A549 (cell line): ENCODE data around the gene ERAL1. TPM values are rescaled to one million over a fixed set of nuclear protein-coding genes. Genes with fewer than 3 reads are reported as not detected.
A peak's percentile ranks its signal among the peaks of the same experiment; 100 is the strongest.

ENCODE experiments used
- ATAC-seq, 2 experiments: fragments of 200-7000 bp in 1 of 2; fragments of >200 bp in 1 of 2; cut with Nextera tagmentation in 1 of 2; cut with Tn5 transposase in 1 of 2; 3 replicates each; pipeline versions ENCODE4 v1.8.0 to v1.9.1; 2018 to 2020; ENCODE audit warnings: mild to moderate bottlenecking in 1 of 2, moderate library complexity in 1 of 2
- CTCF ChIA-PET: fragments of 300-600 bp; sonication (Branson Sonifier 250); formaldehyde crosslinking; extraction: SDS; loops from one replicate; lab custom pipeline; 2021; ENCODE audit warnings: antibody characterized with exemption, inconsistent platforms; lab: Yijun Ruan, JAX
- POLR2A ChIA-PET: fragments of 350-600 bp; formaldehyde crosslinking; extraction: SDS; loops from one replicate; lab custom pipeline; 2021; ENCODE audit warnings: antibody characterized with exemption, inconsistent platforms; lab: Yijun Ruan, JAX
- DNase-seq, 2 experiments: peaks; one replicate each; pipeline versions ENCODE4 v3.0.0 to v3.0.0-alpha.2; 2011 to 2016; ENCODE audit warnings: low read depth in 1 of 2, low spot score in 1 of 2
- FAIRE-seq: peaks from 2 replicates; lab custom pipeline; 2011; peaks lifted over from hg19 to GRCh38; lab: Jason Lieb, UNC
- H3K27ac ChIP-seq, 2 experiments: fragments of >200 bp; sonication (Bioruptor Twin); formaldehyde crosslinking; 3 replicates each; pipeline ENCODE4 v1.5.1; 2016 to 2017
- H3K4me1 ChIP-seq: fragments of >200 bp; sonication (Bioruptor Twin); formaldehyde crosslinking; 3 replicates; pipeline ENCODE4 v1.6.1; 2016
- H3K4me2 ChIP-seq: fragments of >200 bp; sonication (Bioruptor Twin); formaldehyde crosslinking; 3 replicates; pipeline ENCODE4 v1.6.1; 2016
- H3K4me3 ChIP-seq: fragments of >200 bp; sonication (Bioruptor Twin); formaldehyde crosslinking; 3 replicates; pipeline ENCODE4 v1.5.1; 2016
- H3K9me3 ChIP-seq: fragments of >200 bp; sonication (Bioruptor Twin); formaldehyde crosslinking; 3 replicates; pipeline ENCODE4 v1.6.1; 2016
- BCL3 ChIP-seq: fragments of >200 bp; sonication (Bioruptor Twin); formaldehyde crosslinking; IDR thresholded peaks from 3 replicates; pipeline ENCODE4 v1.6.1; 2016
- CEBPB ChIP-seq, 2 experiments: fragments of >200 bp in 1 of 2; sonication (Bioruptor Twin) in 1 of 2; formaldehyde crosslinking in 1 of 2; IDR thresholded peaks; 2 replicates each; pipeline ENCODE4 v1.6.1; 2012 to 2016
- E2F6 ChIP-seq: IDR thresholded peaks from 2 replicates; pipeline ENCODE4 v1.6.1; 2012; ENCODE audit warnings: low read depth, borderline replicate concordance
- ELK1 ChIP-seq: fragments of 150-350 bp; IDR thresholded peaks from 2 replicates; pipeline ENCODE4 v1.6.1; 2014; ENCODE audit warnings: low read depth, mild to moderate bottlenecking, low read length
- ESRRA ChIP-seq: fragments of 150-350 bp; IDR thresholded peaks from 2 replicates; pipeline ENCODE4 v1.6.1; 2014; ENCODE audit warnings: mild to moderate bottlenecking, low read length, borderline replicate concordance
- FOSB ChIP-seq: fragments of 250-450 bp; sonication (Bioruptor Pico); IDR thresholded peaks from 2 replicates; pipeline ENCODE4 v1.5.0; 2020; ENCODE audit warnings: mild to moderate bottlenecking, moderate library complexity
- HES2 ChIP-seq: fragments of >200 bp; sonication (Bioruptor Twin); formaldehyde crosslinking; IDR thresholded peaks from 2 replicates; pipeline ENCODE4 v1.6.1; 2016
- HOXA7 ChIP-seq: fragments of 250-450 bp; sonication (Bioruptor Pico); IDR thresholded peaks from 2 replicates; pipeline ENCODE4 v1.5.0; 2020; ENCODE audit warnings: mild to moderate bottlenecking, moderate library complexity
- HOXB5 ChIP-seq: fragments of 250-450 bp; sonication (Bioruptor Pico); IDR thresholded peaks from 2 replicates; pipeline ENCODE4 v1.5.0; 2020; ENCODE audit warnings: mild to moderate bottlenecking, moderate library complexity
- MYC ChIP-seq: IDR thresholded peaks from 2 replicates; pipeline ENCODE4 v1.6.1; 2012; ENCODE audit warnings: mild to moderate bottlenecking, inconsistent platforms, low read length, improper control_type of control experiment, borderline replicate concordance
- RCOR1 ChIP-seq: fragments of 150-350 bp; IDR thresholded peaks from 2 replicates; pipeline ENCODE4 v1.6.1; 2014; ENCODE audit warnings: antibody characterized with exemption, low read length, low read depth
- RNF2 ChIP-seq: fragments of 200-600 bp; sonication (generic); IDR thresholded peaks from 2 replicates; pipeline ENCODE4 v1.6.1; 2016; ENCODE audit warnings: low read depth, mild to moderate bottlenecking, antibody characterized with exemption, moderate library complexity, borderline replicate concordance
- SREBF2 ChIP-seq: fragments of 450-650 bp; IDR thresholded peaks from 2 replicates; pipeline ENCODE4 v1.6.1; 2014; ENCODE audit warnings: mild to moderate bottlenecking, moderate library complexity
- TFCP2L1 ChIP-seq: fragments of 250-450 bp; sonication (Bioruptor Pico); IDR thresholded peaks from 2 replicates; pipeline ENCODE4 v1.5.0; 2021; ENCODE audit warnings: mild to moderate bottlenecking
- USF2 ChIP-seq: fragments of 450-650 bp; IDR thresholded peaks from 2 replicates; pipeline ENCODE4 v1.6.1; 2014; ENCODE audit warnings: antibody characterized with exemption
- ZNF302 ChIP-seq: fragments of 250-450 bp; sonication (Bioruptor Pico); IDR thresholded peaks from 2 replicates; pipeline ENCODE4 v1.9.0; 2021; ENCODE audit warnings: inconsistent platforms, mild to moderate bottlenecking, moderate library complexity
- WGBS: methylation state at CpG from one replicate; pipeline ENCODE4 v1.1.6; 2017; ENCODE audit errors: missing lambda C conversion rate; 5-methylcytosine and 5-hydroxymethylcytosine counted together
- polyA plus RNA-seq, 4 experiments: library from polyadenylated mRNA; depleted of rRNA in 3 of 4; stranded (reverse); fragments of >200 nt; fragmentation: RNase III in 1 of 4; extraction: RNeasy Plus Mini Kit Qiagen cat#74134 plus additional on column Dnase treatment in 1 of 4; gene quantifications; 2 replicates in 3 of 4; 3 replicates in 1 of 4; pipeline ENCODE4 v1.2.3, GENCODE V29; 2011 to 2017
- TF ChIP-seq, protein P1 (sequence below): fragments of >200 bp; sonication (Bioruptor Twin); formaldehyde crosslinking; IDR thresholded peaks from 3 replicates; pipeline ENCODE4 v1.5.1; 2016
- TF ChIP-seq, protein P2 (sequence below): IDR thresholded peaks from 2 replicates; pipeline ENCODE4 v1.6.1; 2012

Gene ERAL1
- polyA plus RNA-seq, 2 of the 4 experiments (the other 2 are of a cell fraction): 78.9 to 88.3 TPM

DNA sequence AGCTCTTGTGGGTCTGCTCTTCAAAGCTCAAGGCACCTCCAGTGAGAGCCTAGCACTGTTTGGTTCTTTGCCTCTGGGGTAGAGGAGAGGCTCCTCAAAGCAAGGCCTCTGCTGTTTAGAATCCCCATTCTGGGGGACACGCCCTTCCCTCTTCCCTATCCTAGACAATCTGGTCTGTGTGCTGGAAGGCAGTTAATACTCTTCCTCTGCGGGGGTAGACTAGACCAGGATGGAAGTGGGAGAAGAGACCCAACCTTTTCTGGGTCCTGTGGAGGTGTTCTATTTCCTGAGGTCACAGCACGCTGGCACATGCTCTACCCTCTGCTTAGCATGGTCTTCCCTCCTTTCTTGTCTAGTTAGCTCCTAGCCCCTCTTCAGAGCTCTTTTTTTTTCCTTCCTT lies 7.7 kb downstream of the ERAL1 start:
- H3K4me3 ChIP-seq: no peak overlapping the region
- H3K4me1 ChIP-seq: no peaks in the 10 kb centered on the region
- H3K9me3 ChIP-seq: no peaks in the 10 kb centered on the region
- TF ChIP-seq ESRRA: no peak
- TF ChIP-seq E2F6: no peak
- no peak for TF ChIP-seq SREBF2
- no peak for TF ChIP-seq CEBPB (IDR thresholded peaks at IDR 0.05)
- no peak for TF ChIP-seq BCL3
- FAIRE-seq (no peak), DNase-seq (no peak), ATAC-seq (peak in 1 of 2 experiments; percentile 26; a peak in 1 of 6 replicates)
- H3K4me2 ChIP-seq: no peak overlapping the region
- H3K27ac ChIP-seq: no peak overlapping the region
- ChIA-PET CTCF (interaction anchor here (1.0 to 7.3 kb wide), 8 partner anchors 17 to 136 kb away, joined by 3 to 58 read pairs (median 3); no protein-coding TSS in a partner anchor), POLR2A (no interaction called here)
- whole genome bisulfite sequencing: 83% methylated on average over 3 of the region's 3 CpGs

- ChIA-PET POLR2A (no interaction called here), CTCF (interaction anchor here (1.0 to 7.3 kb wide), 5 partner anchors 15 to 103 kb away, joined by 3 to 58 read pairs (median 5); no protein-coding TSS in a partner anchor)
- FAIRE-seq (no peak), DNase-seq (no peak), ATAC-seq (no peak)
- H3K27ac ChIP-seq: no peak overlapping the region
- WGBS: 91% methylated on average over 1 of the region's 1 CpG
- H3K4me3 ChIP-seq: no peak overlapping the region
- H3K4me1 ChIP-seq: no peaks in the 10 kb centered on the region
- TF ChIP-seq HOXB5 (CRISPR knock-in tag): no peak
- TF ChIP-seq, protein P1, sequence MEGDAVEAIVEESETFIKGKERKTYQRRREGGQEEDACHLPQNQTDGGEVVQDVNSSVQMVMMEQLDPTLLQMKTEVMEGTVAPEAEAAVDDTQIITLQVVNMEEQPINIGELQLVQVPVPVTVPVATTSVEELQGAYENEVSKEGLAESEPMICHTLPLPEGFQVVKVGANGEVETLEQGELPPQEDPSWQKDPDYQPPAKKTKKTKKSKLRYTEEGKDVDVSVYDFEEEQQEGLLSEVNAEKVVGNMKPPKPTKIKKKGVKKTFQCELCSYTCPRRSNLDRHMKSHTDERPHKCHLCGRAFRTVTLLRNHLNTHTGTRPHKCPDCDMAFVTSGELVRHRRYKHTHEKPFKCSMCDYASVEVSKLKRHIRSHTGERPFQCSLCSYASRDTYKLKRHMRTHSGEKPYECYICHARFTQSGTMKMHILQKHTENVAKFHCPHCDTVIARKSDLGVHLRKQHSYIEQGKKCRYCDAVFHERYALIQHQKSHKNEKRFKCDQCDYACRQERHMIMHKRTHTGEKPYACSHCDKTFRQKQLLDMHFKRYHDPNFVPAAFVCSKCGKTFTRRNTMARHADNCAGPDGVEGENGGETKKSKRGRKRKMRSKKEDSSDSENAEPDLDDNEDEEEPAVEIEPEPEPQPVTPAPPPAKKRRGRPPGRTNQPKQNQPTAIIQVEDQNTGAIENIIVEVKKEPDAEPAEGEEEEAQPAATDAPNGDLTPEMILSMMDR: no peak
- no peak for TF ChIP-seq SREBF2
- TF ChIP-seq TFCP2L1: no peak
- TF ChIP-seq HES2: no peak
- TF ChIP-seq FOSB (CRISPR knock-in tag): no peak
- no peak for TF ChIP-seq USF2
- TF ChIP-seq MYC: no peak
- no peak for TF ChIP-seq HOXA7 (CRISPR knock-in tag)
- TF ChIP-seq ZNF302 (CRISPR knock-in tag): no peak
- TF ChIP-seq RNF2: no peak
- TF ChIP-seq BCL3: no peak
- TF ChIP-seq ELK1: no peak
- no peak for TF ChIP-seq RCOR1
- TF ChIP-seq, protein P2, sequence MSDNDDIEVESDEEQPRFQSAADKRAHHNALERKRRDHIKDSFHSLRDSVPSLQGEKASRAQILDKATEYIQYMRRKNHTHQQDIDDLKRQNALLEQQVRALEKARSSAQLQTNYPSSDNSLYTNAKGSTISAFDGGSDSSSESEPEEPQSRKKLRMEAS: no peak
- no peaks in the 10 kb centered on the region for H3K9me3 ChIP-seq
- H3K4me2 ChIP-seq: no peak overlapping the region
These were observed 9.1 kb downstream of the ERAL1 start for GRCh38 chr17:28863953-28864352.
